Fibroblast of pulmonary artery (primary cell): Measurements from ENCODE around the gene WDR91.
"Not testable (repeated sequence)": the region's sequence is repeated elsewhere in the genome, so short reads cannot be mapped to it uniquely, and the experiment has no call there.

Experiments
- DNase-seq: peaks from one replicate; pipeline ENCODE4 v3.0.0-alpha.2; 2010; ENCODE audit warnings: low read depth
- H3K4me3 ChIP-seq: replicated peaks from 2 replicates; pipeline ENCODE4 v1.5.1; 2011; ENCODE audit warnings: low read depth, mild to moderate bottlenecking, control low read depth, low read length, moderate library complexity
- TF ChIP-seq, protein P1 (sequence below): IDR thresholded peaks from 2 replicates; pipeline ENCODE4 v1.5.1; 2011; ENCODE audit warnings: mild to moderate bottlenecking, control low read depth, low read length, inconsistent platforms; ENCODE audit errors: missing control alignments

WDR91 gene

DNA sequence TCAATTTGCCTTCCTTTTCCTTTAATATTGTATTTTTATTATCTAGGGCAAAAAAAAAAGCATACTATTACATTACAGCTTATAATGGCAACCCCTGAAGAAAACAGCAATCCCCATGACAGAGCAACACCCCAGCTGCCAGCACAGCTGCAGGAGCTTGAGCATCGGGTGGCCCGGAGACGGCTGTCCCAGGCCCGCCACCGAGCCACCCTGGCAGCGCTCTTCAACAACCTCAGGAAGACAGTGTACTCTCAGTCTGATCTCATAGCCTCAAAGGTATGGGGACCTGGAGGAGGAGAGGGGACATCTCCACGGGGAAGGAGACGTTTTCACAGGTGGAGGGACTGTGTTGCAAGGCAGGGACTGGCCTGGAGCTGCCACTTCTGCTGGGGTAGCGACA, 29.1 kb upstream of the WDR91 start:
- H3K4me3 ChIP-seq: no peak overlapping the region
- DNase-seq: no peak
- TF ChIP-seq, protein P1, sequence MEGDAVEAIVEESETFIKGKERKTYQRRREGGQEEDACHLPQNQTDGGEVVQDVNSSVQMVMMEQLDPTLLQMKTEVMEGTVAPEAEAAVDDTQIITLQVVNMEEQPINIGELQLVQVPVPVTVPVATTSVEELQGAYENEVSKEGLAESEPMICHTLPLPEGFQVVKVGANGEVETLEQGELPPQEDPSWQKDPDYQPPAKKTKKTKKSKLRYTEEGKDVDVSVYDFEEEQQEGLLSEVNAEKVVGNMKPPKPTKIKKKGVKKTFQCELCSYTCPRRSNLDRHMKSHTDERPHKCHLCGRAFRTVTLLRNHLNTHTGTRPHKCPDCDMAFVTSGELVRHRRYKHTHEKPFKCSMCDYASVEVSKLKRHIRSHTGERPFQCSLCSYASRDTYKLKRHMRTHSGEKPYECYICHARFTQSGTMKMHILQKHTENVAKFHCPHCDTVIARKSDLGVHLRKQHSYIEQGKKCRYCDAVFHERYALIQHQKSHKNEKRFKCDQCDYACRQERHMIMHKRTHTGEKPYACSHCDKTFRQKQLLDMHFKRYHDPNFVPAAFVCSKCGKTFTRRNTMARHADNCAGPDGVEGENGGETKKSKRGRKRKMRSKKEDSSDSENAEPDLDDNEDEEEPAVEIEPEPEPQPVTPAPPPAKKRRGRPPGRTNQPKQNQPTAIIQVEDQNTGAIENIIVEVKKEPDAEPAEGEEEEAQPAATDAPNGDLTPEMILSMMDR: no peak

DNA sequence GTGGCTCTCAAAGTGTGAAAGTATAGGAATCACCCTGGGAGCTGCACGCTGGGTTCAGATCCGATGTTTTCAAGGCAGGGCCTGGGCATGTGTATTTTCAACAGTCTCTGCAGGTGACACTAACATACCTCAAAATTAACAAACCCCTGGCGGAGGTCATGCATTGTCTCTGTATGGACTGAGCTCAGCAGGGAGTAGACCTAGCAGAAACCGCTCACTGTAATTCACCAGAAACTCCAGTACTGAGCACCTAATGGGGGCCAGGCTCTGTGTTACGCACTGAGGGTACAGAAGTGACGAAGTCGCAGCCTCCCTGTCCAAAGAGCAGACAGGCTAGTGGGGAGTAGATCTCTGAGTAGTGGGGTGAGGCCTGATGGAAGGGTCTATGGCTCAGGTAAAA, 27.9 kb upstream of the WDR91 start:
- no peak overlapping the region for H3K4me3 ChIP-seq
- TF ChIP-seq, protein P1: no peak
- no peak for DNase-seq

- TF ChIP-seq, protein P1: peak; percentile 34
- no peak overlapping the region for H3K4me3 ChIP-seq
- no peak for DNase-seq
These were observed 26.9 kb upstream of the WDR91 start for GRCh38 chr7:135238112-135238744.

- H3K4me3 ChIP-seq: no peak overlapping the region
- TF ChIP-seq, protein P1: no peak
- DNase-seq: no peak
These were observed 25.4 kb upstream of the WDR91 start for GRCh38 chr7:135236727-135237126.

DNA sequence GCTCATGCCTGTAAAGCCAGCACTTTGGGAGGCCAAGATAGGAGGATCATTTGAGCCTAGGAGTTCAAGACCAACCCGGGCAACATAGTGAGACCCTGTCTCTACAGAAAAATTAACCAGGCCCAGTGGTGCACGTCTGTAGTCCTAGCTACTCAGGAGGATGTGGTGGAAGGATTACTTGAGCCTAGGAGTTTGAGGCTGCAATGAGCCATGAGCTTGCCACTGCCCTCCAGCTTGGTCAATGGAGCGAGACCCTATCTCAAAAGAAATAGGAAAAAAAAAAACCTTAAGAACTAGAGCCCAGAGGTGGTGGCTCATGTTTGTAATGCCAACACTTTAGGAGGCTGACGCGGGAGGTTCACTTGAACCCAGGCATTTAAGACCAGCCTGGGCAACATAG, 24.5 kb upstream of the WDR91 start:
- DNase-seq: no peak

GRCh38 chr7:135234727-135235126, 23.4 kb upstream of the WDR91 start:
- H3K4me3 ChIP-seq: no peak overlapping the region
- TF ChIP-seq, protein P1: no peak
- no peak for DNase-seq

More for the DNA sequence above, 24.5 kb upstream of the WDR91 start:
- TF ChIP-seq, protein P1: no peak
- H3K4me3 ChIP-seq: no peak overlapping the region

DNA sequence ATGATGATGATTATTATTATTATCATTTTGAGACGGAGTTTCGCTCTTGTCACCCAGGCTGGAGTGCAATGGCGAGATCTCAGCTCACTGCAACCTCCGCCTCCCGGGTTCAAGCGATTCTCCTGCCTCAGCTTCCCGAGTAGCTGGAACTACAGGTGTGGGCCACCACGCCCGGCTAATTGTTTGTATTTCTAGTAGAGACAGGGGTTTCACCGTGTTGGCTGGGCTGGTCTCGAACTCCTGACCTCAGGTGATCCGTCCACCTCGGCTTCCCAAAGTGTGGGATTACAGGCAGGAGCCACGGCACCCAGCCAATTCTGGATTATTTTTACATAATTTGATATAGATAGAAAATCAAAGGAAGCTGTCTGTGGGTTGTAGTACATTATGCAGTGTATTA, 22.8 kb upstream of the WDR91 start:
- H3K4me3 ChIP-seq, DNase-seq: not testable (repeated sequence)
